ENCODE data around the gene TBC1D22A.
"Not testable (repeated sequence)": the region's sequence is repeated elsewhere in the genome, so short reads cannot be mapped to it uniquely, and the experiment has no call there.

TBC1D22A gene

DNA sequence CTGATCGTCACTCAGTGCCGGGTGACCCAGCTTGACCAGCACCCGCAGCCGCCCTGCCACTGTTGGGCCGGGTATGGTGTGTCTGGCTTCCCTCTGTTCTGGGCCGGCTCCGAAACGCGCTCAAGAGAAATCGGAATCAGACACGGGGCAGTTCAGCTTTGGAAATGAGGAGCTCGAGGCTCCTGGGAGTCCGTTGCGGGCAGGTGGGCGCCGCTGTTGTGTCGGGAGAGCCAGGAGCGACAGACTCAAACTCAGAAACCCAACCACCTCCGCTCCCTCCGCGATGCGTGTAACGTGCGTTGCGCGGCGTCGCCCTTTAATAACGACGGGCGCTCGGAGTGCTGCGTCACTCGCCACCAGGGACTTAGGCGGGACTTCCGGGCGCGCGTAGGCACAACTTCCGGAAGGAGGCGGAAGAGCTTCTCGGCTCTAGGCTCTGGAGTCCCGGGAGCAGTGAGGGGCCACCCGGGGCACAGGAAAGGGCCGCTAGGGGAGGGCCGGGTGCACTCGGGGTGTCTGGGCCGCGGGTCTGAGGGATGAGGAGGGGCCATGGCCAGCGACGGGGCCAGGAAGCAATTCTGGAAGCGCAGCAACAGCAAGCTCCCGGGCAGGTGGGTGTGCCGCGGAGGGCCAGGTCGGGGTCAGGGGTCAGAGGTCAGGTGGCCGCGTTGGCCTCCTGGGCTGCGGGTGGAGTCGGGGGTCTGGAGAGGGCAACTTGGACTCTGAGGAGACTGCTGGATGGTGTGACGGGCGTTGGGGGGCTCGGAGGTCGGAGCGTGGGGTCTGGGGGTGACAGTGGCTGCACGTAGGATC lies at the start of gene TBC1D22A:
Gene TBC1D22A, plus strand, starts transcription at position 413 of the 813 bp plus-strand sequence. Its CDS starts 137 bp downstream, at position 550.
- peak; percentile 93 for DNase-seq (ENCODE audit: low read depth)

- DNase-seq (ENCODE audit: low read depth) = no peak
These were observed 47.9 kb upstream of the TBC1D22A start for GRCh38 chr22:46714550-46714949.

DNA sequence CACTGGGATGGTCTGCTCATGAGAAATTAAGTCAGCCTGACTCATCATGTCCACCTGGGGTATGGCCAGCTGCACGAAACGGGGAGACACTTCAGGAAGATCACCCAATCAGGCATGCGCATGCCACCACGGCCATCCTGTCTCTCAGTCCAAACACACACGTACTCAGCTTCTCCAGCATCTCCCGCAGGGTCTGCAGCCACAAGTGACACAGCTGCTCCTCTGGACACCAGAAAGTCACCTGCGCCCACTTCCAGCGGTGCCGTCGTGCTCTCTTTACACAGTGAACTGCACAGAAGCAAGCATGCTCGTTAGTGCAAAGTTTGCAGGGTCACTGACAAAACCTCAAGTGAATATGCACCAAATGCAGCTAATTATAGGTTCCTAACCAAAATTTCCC lies 42.5 kb upstream of the TBC1D22A start:
- DNase-seq (ENCODE audit: low read depth) = no peak

DNA sequence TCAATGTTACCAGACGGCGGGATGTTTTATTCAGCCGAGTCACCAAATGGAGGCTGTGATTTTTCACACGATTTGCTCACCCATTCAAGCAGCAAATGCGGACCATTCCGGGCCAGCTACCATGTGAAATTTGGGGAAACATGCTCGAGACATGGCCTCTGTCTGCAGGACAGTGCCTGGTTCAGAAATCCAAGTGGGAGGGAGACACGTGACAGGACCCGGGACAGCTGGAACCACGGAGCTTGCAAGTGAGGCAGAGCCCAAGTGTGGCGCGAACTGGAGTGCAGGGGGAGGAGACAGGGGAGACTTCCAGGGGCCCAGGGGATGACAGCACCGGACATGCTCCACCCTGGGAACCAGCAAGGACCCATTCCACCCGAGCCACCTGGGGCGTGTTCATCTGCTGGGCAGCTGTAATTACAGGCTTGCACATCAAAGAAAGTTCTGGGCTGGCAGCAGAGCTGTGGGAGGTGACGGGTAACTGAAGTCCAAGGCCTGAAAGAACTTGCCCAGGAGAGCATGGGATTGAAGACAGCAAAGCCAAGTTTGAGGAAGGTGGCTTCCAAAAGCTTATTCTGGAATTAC lies 40.9 kb upstream of the TBC1D22A start:
- no peak for DNase-seq (ENCODE audit: low read depth)

- no peak for DNase-seq (ENCODE audit: low read depth)
These were observed 38.6 kb upstream of the TBC1D22A start for GRCh38 chr22:46723882-46724281.

DNA sequence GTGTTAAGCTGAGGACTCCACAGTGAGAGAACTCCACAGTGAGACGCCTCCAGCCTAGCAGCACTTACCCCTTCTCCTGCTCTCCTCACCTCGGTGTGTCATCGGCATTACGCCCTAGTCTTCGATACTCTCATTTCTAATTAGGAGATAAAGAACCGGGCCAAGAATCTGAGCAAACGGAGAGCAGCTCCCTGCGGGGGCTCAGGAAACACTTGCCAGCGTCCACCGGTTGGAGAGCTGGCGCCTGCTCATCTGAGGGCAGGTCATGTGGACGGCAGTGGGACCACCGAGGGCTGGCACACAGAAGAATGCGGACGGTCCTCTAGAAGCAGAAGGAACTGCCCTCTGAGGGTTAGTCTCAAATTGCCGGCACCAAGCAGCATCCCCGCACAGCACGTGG lies 37.4 kb upstream of the TBC1D22A start:
- no peak for DNase-seq (ENCODE audit: low read depth)

DNA sequence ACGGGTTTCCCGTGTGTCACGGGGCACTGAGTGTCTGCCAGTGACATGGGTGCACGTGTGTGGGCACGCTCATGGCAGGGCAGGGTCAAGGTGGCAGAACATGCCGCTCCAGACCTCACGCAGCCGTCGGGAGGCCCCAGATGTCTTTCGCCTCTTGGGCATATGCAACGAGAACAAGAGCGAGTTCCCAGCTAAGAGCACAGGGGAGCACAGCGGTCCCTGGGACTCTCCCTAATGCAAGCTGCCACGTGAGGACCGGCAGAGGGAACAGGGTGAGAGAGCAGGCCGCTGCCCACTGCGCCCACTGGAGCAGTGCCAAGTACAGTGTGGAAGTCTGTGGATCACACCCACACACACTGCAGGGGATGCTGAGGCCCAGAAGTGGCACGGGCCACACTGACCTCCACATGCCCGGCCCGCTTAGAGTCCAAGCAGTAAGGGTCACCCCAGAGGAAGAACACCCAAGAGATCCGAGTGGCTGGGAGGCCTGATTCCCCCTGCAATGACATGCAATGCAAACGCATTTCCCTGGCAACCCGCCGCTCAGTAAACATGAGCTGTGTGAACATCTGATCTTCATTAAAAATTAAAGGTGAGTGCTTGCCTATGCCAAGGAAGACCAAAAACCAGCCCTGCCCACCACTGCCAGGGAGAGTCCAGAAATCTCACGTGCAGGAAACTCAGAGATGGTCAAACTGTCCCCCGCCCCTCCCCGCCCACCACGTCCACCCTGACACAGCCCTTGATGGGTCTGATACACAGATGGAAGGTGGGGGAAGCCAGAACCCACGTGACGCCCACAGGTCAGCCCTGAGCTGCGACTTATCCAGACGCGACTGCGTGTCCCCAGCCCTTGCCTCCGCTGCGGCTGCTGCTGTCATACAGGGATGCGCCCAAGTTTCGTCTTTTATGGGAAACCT lies 36.1 kb upstream of the TBC1D22A start:
- DNase-seq (ENCODE audit: low read depth) = no peak

DNA sequence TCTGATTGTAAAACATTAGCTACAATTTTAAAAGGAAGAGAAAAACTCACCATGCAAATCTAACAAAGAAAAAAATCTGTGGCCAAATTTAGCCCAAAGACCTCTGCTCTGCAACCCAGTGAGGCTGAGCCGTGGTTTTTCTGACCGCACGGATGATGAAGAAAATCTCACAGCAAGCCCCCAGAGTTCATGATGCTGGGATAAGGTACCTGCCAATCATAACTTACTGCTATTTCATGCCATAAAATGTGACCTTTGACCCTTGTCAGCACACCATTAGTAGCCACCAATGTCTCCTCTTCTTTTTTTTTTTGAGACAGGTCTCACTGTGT lies 35.5 kb upstream of the TBC1D22A start:
- no peak for DNase-seq (ENCODE audit: low read depth)

- DNase-seq (ENCODE audit: low read depth) = no peak
These were observed 34.6 kb upstream of the TBC1D22A start for GRCh38 chr22:46727813-46728364.

- DNase-seq (ENCODE audit: low read depth) = no peak
These were observed 34.0 kb upstream of the TBC1D22A start for GRCh38 chr22:46728470-46728869.

GRCh38 chr22:46730568-46731245 lies 31.7 kb upstream of the TBC1D22A start:
- no peak for DNase-seq (ENCODE audit: low read depth)

- DNase-seq (ENCODE audit: low read depth) = no peak
These were observed 31.0 kb upstream of the TBC1D22A start for GRCh38 chr22:46731246-46732040.

DNA sequence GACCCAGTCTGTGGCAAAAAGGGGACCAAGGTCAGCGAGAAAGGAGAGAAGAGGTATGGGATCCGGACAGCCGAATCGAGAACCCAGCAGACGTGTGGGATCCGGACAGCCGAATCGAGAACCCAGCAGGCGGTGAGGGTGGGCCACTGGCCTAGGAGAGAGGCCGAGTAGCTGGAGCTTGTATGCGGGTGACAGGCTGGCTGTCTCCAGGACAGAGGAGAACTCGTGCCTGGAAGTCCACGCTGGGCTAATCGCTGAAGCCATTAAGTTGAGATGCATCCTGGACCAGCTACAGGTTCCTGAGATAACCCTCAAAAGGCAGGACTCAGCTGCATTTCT lies 30.4 kb upstream of the TBC1D22A start:
- DNase-seq (ENCODE audit: low read depth) = no peak

DNA sequence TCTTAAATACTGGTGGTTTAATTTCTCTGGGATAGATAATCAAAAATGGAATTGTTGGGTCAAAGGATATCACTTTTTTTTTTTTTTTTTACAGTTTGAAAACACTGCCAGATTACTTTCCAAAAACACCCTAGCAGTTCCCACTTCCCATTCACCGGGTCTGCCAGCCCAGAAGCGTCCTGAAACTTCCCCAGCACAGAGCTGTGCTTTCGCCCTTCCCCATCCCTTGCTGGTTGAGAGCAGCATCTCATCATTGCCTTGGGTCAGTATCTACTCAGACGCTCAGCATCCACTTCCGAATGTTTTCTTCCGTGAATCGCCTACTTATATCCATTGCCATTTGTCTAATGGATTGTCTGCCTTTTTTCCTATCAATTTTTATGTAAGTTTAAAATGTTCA lies 29.9 kb upstream of the TBC1D22A start:
- DNase-seq (ENCODE audit: low read depth) = no peak

DNA sequence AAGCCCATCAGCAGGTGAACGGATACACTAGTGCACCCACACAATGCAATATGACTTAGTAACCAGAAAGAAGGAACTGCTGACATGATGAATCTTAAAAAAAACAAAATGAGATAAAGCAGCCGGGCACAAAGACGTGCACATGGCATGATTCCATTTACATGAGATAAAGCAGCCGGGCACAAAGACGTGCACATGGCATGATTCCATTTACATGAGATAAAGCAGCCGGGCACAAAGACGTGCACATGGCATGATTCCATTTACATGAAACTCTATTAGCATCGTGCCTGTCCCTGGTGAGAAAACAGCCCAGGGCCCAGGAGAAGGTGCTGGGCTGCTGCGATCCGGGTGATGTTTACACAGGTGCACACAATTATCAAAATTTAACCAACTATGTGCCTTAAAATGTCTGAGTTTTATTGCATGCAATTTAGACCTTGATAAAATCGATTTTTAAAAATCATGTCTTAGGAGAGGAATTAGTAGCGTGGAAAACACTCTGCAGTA lies 28.2 kb upstream of the TBC1D22A start:
- DNase-seq (ENCODE audit: low read depth) = not testable (repeated sequence)

DNA sequence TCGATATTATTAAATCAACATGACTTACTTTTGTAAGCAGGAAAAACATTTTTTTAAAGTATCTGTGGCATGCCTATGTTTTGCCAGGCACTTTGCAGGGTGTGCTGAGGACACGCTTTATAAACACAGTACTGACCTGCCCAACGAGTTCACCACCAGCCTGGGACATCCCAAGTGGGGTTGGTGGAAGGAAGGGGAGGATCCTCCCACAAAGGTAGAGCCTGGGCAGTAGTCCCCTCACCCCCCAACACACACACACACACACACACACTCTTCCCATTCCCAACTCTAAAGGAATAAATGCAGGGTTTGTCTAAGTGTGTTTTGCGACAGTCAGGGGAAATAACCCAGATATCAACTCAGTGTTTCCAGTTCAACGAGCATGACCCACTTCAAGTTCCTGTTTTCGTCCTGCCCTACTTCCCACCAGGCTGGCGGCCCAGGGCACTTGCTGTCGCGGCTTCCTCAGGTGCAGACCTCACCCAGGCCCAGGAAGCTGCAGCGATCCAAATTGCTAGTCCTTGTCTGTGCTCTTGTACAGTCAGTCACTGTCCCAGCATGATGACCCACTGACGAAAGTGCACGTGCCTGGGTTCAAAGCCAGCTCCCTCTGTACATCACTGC lies 27.5 kb upstream of the TBC1D22A start:
- peak; percentile 60 for DNase-seq (ENCODE audit: low read depth)

GRCh38 chr22:46735747-46736608 lies 26.5 kb upstream of the TBC1D22A start:
- no peak for DNase-seq (ENCODE audit: low read depth)

GRCh38 chr22:46736705-46737104 lies 25.7 kb upstream of the TBC1D22A start:
- no peak for DNase-seq (ENCODE audit: low read depth)

Measured in activated T-cell treated with anti-CD3 and anti-CD28 coated beads for 1 hour (primary cell).